OCI-LY1 (cell line): ENCODE measurements around the gene RFX1.

ENCODE experiments used
- H2AFZ ChIP-seq: fragments of 200-600 bp; sonication (generic), shearing (Covaris generic); 2 replicates; pipeline ENCODE4 v1.6.0; 2014; ENCODE audit warnings: antibody characterized with exemption, mild to moderate bottlenecking, low read length
- H3F3A ChIP-seq: fragments of 200-600 bp; sonication (generic), shearing (Covaris generic); 2 replicates; pipeline ENCODE4 v1.6.0; 2014; ENCODE audit warnings: mild to moderate bottlenecking, antibody characterized with exemption, low read length, moderate library complexity; ENCODE audit not compliant: insufficient read depth
- H3K27ac ChIP-seq: fragments of 200-600 bp; sonication (generic); 2 replicates; pipeline ENCODE4 v1.5.1; 2014; ENCODE audit warnings: low read length, mixed run types, mild to moderate bottlenecking, low read depth; ENCODE audit not compliant: poor library complexity, severe bottlenecking
- H3K27me3 ChIP-seq: fragments of 200-600 bp; sonication (generic); 2 replicates; pipeline ENCODE4 v1.6.0; 2014; ENCODE audit warnings: antibody characterized with exemption, mild to moderate bottlenecking, low read length, moderate library complexity; ENCODE audit not compliant: insufficient read depth
- H3K36me3 ChIP-seq: fragments of 200-600 bp; sonication (generic); 2 replicates; pipeline ENCODE4 v1.6.1; 2014; ENCODE audit warnings: mild to moderate bottlenecking, antibody characterized with exemption, low read length, moderate library complexity, mixed read lengths; ENCODE audit not compliant: insufficient read depth
- H3K4me1 ChIP-seq: fragments of 200-600 bp; sonication (generic); 2 replicates; pipeline ENCODE4 v1.5.1; 2014; ENCODE audit warnings: mild to moderate bottlenecking, low read length, moderate library complexity; ENCODE audit not compliant: insufficient read depth, severe bottlenecking
- H3K4me2 ChIP-seq: fragments of 200-600 bp; sonication (generic), shearing (Covaris generic); 2 replicates; pipeline ENCODE4 v1.6.1; 2014; ENCODE audit warnings: low read length
- H3K4me3 ChIP-seq: fragments of 200-600 bp; sonication (generic); 2 replicates; pipeline ENCODE4 v1.5.1; 2014; ENCODE audit warnings: low read length, low read depth, mild to moderate bottlenecking, mixed read lengths; ENCODE audit not compliant: poor library complexity, severe bottlenecking
- H3K79me2 ChIP-seq: fragments of 200-600 bp; shearing (Covaris generic); 2 replicates; pipeline ENCODE4 v1.6.1; 2016; ENCODE audit warnings: mixed run types, low read length, mixed read lengths; ENCODE audit not compliant: insufficient read depth
- H3K9ac ChIP-seq: fragments of 200-600 bp; sonication (generic), shearing (Covaris generic); 2 replicates; pipeline ENCODE4 v1.6.1; 2014; ENCODE audit warnings: mild to moderate bottlenecking, low read length, mixed read lengths
- H3K9me2 ChIP-seq: fragments of 200-600 bp; sonication (generic), shearing (Covaris generic); 2 replicates; pipeline ENCODE4 v1.6.1; 2014; ENCODE audit warnings: low read depth, mild to moderate bottlenecking, low read length, mixed read lengths
- H3K9me3 ChIP-seq: fragments of 200-600 bp; shearing (Covaris generic); 2 replicates; pipeline ENCODE4 v1.6.1; 2014; ENCODE audit warnings: low read length, mixed read lengths
- H4K20me1 ChIP-seq: fragments of 200-600 bp; sonication (generic), shearing (Covaris generic); 2 replicates; pipeline ENCODE4 v1.6.0; 2016; ENCODE audit warnings: mild to moderate bottlenecking, low read length; ENCODE audit not compliant: insufficient read depth
- CTCF ChIP-seq: fragments of 200-600 bp; sonication (generic), shearing (Covaris generic); IDR thresholded peaks from 2 replicates; pipeline ENCODE4 v1.5.1; 2017; ENCODE audit warnings: mild to moderate bottlenecking, antibody characterized with exemption, low read length, moderate library complexity, mixed read lengths
- EZH2 ChIP-seq: fragments of 200-600 bp; sonication (generic), shearing (Covaris generic); IDR thresholded peaks from 2 replicates; pipeline ENCODE4 v1.8.0; 2017; ENCODE audit warnings: borderline replicate concordance, mixed run types, mild to moderate bottlenecking, antibody characterized with exemption, low read length, moderate library complexity, mixed read lengths

Gene RFX1

DNA sequence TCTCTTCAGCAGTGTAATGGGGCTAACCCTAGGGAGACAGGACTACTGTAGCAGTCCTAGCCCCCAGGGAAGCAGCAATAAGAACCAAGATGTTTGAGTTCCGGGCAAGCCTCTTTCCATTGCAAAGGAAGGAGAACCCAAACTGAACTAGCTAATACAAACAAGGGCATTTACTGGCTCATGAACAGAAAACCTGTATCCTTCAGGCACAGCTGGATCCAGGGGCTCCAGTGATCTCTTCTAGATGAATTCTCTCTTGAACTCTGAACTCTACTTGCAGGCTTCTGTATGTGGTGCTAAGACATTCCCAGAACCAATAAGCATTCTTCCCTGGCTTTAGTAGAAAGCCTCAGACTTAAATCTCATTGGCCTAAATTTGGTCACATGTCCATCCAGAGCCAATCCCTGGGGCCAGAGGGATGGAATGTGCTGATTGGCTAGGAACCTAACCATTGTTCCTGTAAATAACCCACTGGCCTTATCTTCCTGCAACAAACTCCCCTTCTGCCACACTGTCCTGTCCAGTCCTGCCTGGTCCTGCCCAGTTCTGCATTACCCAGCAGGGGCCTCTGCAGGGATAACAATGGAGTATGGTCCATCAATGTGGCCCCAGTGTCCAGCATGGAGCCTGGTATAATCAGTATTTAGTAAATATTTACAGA, 64.0 kb downstream of the RFX1 start:
- no peak overlapping the region for H3K4me3 ChIP-seq
- H4K20me1 ChIP-seq = no peaks in the 10 kb centered on the region
- no peaks in the 10 kb centered on the region for H3K9me2 ChIP-seq
- no peak overlapping the region for H3K9ac ChIP-seq
- no peak overlapping the region for H3K27ac ChIP-seq
- TF ChIP-seq EZH2 (no peak), CTCF (no peak)
- no peaks in the 10 kb centered on the region for H3K79me2 ChIP-seq
- peaks cover 5% of the 10 kb centered on the region; the same call in 1 of the 2 replicates for H3K27me3 ChIP-seq
- H3K4me1 ChIP-seq = no peaks in the 10 kb centered on the region
- H2AFZ ChIP-seq = no peak overlapping the region
- H3K9me3 ChIP-seq = 0 out of 2 replicates have a peak, but pooled peaks cover 3% of the 10 kb centered on the region
- no peak overlapping the region for H3K4me2 ChIP-seq
- H3K36me3 ChIP-seq = peaks cover 4% of the 10 kb centered on the region; the same call in 1 of the 2 replicates
- no peaks in the 10 kb centered on the region for H3F3A ChIP-seq

DNA sequence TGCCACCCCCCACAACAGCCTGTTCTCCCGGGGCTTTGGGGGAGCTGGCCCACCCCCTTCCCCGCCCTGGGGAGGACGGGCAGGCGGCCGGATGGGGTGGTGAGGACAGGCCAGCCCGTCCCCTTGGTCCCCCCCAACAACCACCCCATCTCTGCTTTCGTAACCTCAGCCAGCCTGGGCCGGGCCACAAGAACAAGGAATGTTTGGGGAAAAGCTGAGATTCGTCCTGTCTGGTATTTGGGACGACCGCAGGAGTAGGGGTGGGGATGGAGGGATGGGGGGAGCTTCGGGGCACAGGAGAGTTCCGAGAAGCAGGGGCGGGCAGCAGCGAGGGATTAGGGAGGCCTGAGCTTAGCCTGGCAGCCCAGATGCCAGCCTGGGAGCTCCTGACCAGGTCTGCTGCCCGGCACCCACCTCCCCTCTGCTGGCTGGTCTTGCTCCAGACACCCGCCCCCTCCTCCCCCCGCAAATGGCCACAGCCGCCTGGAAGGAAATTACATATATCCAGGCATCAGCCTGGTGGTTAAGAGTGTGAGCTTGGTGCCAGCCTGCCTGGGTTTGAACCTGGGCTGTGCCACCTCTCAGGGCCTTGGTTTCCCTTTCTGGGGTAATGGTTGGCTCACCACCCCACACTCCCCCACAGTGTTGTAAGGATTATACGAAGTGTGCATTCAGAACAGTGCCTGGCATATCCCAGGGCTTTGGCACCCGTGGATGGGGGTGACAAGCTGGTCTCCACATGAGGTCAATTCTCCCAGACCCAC, 67.6 kb downstream of the RFX1 start, which contains the start of gene PODNL1:
Gene PODNL1, minus strand, starts transcription at position 117 of the 764 bp plus-strand sequence. CDS start 236 bp downstream, outside the sequence.
- H3K9me3 ChIP-seq = 0 out of 2 replicates have a peak, but pooled peaks cover 3% of the 10 kb centered on the region
- no peak within 1 kb of the TSS for H3K27ac ChIP-seq
- no peak within 1 kb of the TSS for H3K9ac ChIP-seq
- H3K4me2 ChIP-seq = no peak within 1 kb of the TSS
- peaks cover 4% of the 10 kb centered on the region; the same call in 1 of the 2 replicates for H3K36me3 ChIP-seq
- H4K20me1 ChIP-seq = no peaks in the 10 kb centered on the region
- H3K79me2 ChIP-seq = no peaks in the 10 kb centered on the region
- H3K27me3 ChIP-seq = peaks cover 5% of the 10 kb centered on the region; the same call in 1 of the 2 replicates
- H2AFZ ChIP-seq = no peak within 1 kb of the TSS
- no peaks in the 10 kb centered on the region for H3K4me1 ChIP-seq
- H3F3A ChIP-seq = no peaks in the 10 kb centered on the region
- no peaks in the 10 kb centered on the region for H3K9me2 ChIP-seq
- TF ChIP-seq CTCF (no peak), EZH2 (no peak)
- no peak within 1 kb of the TSS for H3K4me3 ChIP-seq

DNA sequence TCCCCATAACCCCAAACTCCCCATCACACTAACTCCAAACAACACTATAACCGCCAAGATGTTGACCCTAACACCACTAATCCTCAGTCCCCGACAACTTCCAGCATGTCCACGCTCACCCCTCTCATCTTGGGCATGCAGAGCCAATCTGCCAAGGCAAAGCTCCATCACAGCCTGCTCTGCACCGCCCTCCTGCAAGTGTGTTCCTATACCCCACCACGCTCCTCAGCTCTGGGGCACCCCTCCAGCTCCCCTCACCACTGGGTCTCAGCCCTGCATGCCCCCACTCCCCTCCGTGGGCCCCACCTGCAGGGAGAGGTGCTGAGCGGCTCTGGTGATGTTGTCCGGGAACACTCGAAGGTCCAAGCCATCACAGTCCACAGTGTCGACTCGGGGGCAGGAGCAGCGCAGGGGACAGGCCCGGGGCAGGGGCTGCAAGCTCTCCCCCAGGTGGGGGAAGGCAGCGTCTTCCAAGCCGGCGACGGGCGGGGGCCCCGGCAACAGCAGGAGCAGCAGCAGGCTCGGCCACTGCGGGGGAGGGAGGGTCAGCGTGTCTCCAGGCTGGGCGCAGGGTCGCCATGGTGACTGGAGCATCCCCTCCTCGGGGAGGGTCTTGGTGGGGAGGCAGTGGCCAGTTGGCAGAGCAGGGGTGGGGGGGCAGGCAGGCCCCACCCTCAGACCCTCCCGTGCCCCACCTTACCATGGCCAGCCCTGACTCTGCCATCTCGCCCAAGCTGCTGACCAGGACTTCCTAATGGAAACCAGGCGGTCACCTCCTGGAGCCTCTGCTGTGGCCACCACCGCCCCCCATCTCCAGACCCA, 68.4 kb downstream of the RFX1 start:
- H4K20me1 ChIP-seq = no peaks in the 10 kb centered on the region
- H3K9me2 ChIP-seq = no peaks in the 10 kb centered on the region
- no peaks in the 10 kb centered on the region for H3F3A ChIP-seq
- no peaks in the 10 kb centered on the region for H3K79me2 ChIP-seq
- H3K36me3 ChIP-seq = peaks cover 4% of the 10 kb centered on the region; the same call in 1 of the 2 replicates
- no peak for TF ChIP-seq CTCF
- TF ChIP-seq EZH2 = no peak
- peaks cover 5% of the 10 kb centered on the region; the same call in 1 of the 2 replicates for H3K27me3 ChIP-seq
- H3K27ac ChIP-seq = no peak overlapping the region
- H3K4me1 ChIP-seq = no peaks in the 10 kb centered on the region
- no peak overlapping the region for H3K4me2 ChIP-seq
- H3K9ac ChIP-seq = no peak overlapping the region
- H2AFZ ChIP-seq = no peak overlapping the region
- 0 out of 2 replicates have a peak, but pooled peaks cover 3% of the 10 kb centered on the region for H3K9me3 ChIP-seq
- no peak overlapping the region for H3K4me3 ChIP-seq
